GM18517 (cell line): Measurements from ENCODE around the gene SELENOM.
A peak's percentile ranks its signal among the peaks of the same experiment; 100 is the strongest.

Experiments used
- ATAC-seq: cut with Tn5 transposase; IDR thresholded peaks from one replicate; pipeline ENCODE4 v1.9.1; 2021; ENCODE audit warnings: mild to moderate bottlenecking, moderate library complexity; ENCODE audit not compliant: unreplicated experiment

The SELENOM gene

DNA sequence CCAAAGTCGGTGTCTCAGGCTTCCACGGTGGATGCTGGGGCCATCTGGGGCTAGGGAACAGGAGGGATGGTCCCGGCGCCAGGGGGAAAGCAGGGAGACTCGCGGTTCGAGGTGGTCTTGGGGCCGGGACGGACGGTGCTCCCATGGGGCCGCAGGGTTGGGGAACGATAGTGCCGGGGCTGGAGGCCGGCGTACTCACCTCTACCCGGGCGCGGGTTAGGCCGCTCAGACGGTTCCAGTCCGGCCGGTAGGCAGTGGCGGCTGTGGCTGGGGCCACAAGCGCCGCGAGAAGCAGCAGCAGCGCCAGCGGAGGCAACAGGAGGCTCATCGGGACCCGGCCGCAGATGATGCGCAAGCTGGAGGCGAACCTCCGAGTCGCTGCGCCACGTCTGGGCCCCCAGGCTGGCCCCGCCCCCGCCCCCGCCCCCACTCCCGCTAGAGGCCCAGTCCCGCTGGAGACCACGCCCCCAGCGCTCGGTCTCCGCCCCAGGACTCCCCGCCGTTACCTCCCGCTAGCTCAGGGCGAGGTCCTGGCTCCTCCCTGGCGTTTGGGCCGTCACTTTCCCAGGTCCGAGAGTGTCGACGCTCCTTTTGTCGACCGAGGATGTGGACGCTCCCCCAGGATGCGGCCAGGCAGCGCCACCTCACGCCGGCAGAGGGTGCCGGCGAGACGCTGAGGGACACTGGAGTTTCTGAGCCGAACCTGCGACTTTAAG is at the start of gene SELENOM:
Gene SELENOM (minus strand): TSS at position 391 of the 716 bp plus-strand sequence. CDS start 63 bp downstream, at position 328.
- ATAC-seq: peak; percentile 65

- no peak for ATAC-seq
These were observed 48.1 kb upstream of the SELENOM start for GRCh38 chr22:31155422-31155821.

- no peak for ATAC-seq
These were observed 47.6 kb upstream of the SELENOM start for GRCh38 chr22:31154975-31155374.

- no peak for ATAC-seq
These were observed 46.0 kb upstream of the SELENOM start for GRCh38 chr22:31153357-31153756.

DNA sequence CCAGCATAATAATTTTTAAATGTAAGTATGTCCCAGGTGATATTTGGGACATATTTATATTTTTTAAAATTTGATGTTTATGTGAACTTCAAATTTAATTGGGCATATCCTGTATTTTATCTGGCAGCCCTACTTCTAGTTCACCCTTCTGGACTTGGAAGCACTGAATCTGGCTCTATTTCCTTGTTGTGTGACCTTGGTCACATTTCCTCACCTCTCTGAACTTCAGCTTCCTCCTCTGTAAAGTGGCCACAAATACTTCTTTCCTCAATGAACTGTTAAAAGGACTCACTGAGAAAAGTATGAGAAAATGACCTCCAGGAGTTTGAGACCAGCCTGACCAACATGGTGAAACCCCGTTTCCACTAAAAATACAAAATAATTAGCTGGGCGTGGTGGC is 44.5 kb upstream of the SELENOM start:
- ATAC-seq: no peak

DNA sequence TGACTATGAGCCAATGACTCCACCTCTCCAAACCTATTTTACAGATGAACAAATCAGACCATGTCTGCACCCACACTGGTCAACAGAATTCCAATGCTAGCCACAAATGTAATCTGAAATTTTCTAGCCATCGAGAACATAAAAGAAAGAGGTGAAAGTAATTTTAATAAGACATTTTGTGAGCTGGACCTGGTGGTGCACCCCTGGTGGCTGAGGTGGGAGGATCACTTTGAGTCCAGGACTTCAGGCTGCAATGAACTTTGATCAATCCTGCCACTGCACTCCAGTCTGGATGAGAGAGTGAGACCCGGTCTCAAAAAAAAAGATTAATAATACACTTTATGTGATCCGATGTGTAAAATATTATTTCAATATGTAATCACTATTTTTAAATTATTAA is 43.2 kb upstream of the SELENOM start:
- no peak for ATAC-seq

GRCh38 chr22:31148953-31149627 is 41.7 kb upstream of the SELENOM start:
- no peak for ATAC-seq

- ATAC-seq: no peak
These were observed 41.1 kb upstream of the SELENOM start for GRCh38 chr22:31148488-31148887.

- no peak for ATAC-seq
These were observed 36.9 kb upstream of the SELENOM start for GRCh38 chr22:31144223-31144622.

- no peak for ATAC-seq
These were observed 36.2 kb upstream of the SELENOM start for GRCh38 chr22:31143537-31143936.

DNA sequence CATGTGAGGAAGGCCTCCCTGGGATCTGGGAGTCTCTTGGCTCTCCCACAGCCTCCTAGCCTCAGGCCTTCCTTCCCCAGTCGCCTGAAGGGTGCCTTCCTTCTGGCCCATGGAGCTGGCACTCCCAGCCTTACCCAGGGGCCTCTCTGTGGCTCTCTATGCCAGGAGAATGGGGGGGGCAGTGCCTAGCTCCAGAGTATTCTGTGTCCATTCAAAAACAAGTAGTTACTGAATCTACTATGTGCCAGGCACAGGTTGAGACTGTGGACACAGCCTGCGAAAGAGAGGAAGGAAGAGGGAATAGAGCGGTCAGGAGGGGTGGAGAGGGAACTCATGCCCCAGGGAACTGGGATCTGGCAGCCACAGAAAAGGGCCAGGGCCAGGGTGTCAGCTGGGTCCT is 35.7 kb upstream of the SELENOM start:
- no peak for ATAC-seq

- no peak for ATAC-seq
These were observed 34.9 kb upstream of the SELENOM start for GRCh38 chr22:31142285-31142684.

- ATAC-seq: no peak
These were observed 34.2 kb upstream of the SELENOM start for GRCh38 chr22:31141551-31141950.

DNA sequence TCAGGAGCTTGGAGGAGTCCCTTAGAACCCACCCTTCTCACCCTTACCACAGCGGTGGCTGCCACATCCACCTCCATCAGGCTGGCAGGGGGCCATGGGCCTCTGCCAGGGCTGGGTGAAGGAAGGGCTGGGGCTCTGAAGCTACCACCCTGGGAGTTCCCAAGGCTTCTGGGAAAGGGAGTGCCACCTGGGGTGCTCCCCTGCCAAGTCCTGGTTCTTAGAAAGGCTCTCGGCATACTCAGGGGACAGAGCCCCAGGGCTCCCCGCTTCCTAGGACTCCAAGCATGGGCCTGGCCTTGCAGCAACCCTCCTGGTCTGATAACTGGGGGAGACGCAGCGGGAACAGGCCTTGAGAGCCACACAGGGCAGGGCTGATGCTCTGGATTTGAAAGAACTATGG is 33.4 kb upstream of the SELENOM start:
- ATAC-seq: no peak

GRCh38 chr22:31139866-31140716 is 32.7 kb upstream of the SELENOM start, which contains the start of gene PLA2G3:
TSS of gene PLA2G3 (minus strand) at chr22:31140508. CDS start at chr22:31140354, 154 bp downstream.
- ATAC-seq: no peak

- no peak for ATAC-seq
These were observed 31.7 kb upstream of the SELENOM start for GRCh38 chr22:31139066-31139465.

DNA sequence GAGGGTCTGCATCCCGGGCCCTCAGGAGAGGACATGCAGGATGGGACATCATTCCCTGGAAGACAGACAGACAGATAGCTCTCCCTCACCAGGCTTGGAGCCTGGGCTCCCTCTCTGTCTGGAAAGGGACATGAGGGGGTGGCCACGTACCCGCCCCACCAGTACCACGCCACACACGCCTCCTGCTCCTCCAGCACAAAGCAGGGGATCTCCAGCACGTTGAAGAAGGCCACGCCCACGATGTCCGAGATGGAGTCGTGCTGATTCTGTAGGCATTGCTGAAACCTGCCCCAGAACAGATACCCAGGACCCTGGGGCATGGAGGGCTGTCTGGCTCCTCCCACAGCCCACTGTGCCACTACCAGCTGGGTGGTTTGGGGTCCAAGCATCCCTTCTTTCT is 30.8 kb upstream of the SELENOM start:
- ATAC-seq: no peak

DNA sequence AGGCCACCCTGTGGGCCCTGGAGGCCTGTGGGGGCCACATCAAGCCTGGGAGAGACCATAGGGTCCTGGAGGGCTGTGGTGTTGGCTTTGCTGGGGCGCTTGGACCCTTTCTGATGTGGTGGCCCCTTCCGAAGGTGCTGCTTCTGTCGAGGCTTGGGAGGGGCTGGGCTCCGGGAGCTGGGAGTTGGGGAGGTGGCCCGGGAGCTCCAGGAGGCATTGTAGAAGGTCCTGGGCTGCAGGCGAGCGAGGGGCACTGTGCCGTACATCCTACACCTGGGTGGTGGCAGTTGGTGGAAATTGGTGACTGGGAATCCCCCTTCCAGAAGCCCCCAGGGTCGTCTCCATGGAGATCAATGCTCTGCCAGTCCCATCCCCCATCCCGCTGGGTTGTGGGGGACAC is 30.4 kb upstream of the SELENOM start:
- ATAC-seq: no peak

GRCh38 chr22:31136711-31137110 is 29.3 kb upstream of the SELENOM start:
- ATAC-seq: no peak

GRCh38 chr22:31136155-31136554 is 28.8 kb upstream of the SELENOM start:
- no peak for ATAC-seq

GRCh38 chr22:31135706-31136105 is 28.3 kb upstream of the SELENOM start:
- no peak for ATAC-seq

DNA sequence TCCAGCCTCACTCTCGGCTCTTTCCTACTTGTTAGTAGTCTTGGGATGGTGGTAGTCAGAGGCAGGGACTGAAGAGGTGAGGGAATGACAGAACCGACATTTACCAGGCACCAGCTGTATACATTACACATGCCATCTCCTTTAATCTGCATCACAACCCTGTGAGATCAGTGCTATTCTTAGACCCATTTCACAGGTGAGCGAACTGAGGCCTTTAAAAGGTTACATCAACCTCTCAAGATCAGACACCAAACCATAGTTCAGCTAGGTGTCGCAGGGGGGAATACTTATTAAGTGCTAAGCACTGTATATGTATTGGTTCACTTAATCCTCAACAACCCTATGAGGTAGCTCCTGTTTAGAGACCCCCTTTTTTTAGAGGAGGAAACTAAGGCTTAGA is 27.3 kb upstream of the SELENOM start:
- ATAC-seq: no peak
